ENCODE results near the gene FHOD3.

Gene FHOD3

GRCh38 chr18:36297417-36298125, at the start of gene FHOD3:
FHOD3 (plus strand) TSS chr18:36297713; CDS start chr18:36297836, 123 bp downstream.
- DNase-seq (ENCODE audit: low read depth): no peak

DNA sequence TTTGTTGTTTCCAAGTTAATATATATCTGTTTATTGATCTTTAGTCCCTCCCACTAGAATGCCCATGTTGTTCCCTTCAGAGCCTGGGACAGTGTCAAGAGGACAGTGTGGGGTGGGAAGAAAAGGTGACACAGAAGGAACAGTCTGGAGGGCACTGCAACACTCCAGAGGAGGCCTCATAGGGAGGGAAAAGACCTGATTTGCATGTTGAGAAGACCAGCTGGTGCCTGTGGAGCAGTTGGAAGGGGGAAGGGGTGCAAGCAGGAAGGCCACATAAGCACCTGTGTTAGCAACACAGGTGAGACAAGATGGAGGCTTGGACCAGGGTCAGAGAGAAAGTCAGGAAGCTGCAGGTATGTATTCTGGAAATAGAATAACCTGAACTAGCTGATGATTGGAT, 48.1 kb upstream of the FHOD3 start:
- DNase-seq (ENCODE audit: low read depth): no peak

DNA sequence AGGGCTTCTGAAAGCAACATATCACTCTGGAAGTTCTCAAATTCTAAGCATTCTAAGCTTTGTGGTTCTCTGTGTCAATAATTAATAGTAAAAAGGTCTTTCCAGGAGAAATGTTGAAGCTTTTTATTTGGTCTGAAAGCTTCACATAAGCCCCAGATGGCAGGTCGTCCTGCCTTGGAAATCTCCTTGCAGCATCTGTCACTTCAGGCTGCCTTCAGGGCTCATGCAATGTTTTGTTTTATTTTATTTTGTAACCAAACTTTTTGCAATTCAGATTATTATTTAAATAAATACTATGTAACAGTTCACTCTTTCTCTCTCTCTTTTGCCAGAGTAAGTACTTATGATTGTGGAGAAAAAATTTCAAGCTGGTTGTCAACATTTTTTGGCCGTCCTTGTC, 46.7 kb upstream of the FHOD3 start:
- no peak for DNase-seq (ENCODE audit: low read depth)

DNA sequence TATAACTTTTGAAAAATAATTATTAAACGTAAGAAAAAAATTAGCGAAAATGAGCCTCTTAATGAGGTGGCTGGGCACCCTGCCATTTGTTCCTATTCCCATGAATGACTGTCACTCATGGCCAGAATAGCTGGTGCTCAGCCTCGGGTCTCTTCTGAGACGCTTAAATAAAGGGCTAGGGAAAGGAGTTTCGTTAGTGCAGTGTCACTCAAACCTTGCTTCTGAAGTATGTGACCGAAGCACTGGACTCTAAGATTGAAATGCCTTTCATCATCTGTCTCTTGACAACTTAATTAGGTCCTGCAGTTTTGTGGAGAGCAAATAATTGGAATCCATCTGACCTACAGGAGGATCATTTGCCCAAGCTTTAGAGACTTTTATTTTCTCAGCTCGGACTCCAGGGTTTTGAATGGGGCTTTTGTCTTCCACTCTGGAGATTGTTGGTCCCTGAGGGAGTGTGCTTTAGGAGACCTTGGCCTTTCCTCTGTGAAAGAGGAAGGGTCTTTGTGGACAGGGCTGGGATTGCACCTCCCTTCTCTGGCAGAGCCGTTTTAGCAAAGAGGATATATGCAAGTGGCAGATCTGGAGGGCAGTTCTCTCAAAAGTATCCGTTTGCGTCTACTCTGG, 42.3 kb upstream of the FHOD3 start:
- DNase-seq (ENCODE audit: low read depth): no peak

GRCh38 chr18:36256094-36256493, 41.4 kb upstream of the FHOD3 start:
- DNase-seq (ENCODE audit: low read depth): no peak

- no peak for DNase-seq (ENCODE audit: low read depth)
Measured at GRCh38 chr18:36262971-36263370, 34.5 kb upstream of the FHOD3 start.

- DNase-seq (ENCODE audit: low read depth): no peak
Measured at GRCh38 chr18:36264283-36264682, 33.2 kb upstream of the FHOD3 start.

DNA sequence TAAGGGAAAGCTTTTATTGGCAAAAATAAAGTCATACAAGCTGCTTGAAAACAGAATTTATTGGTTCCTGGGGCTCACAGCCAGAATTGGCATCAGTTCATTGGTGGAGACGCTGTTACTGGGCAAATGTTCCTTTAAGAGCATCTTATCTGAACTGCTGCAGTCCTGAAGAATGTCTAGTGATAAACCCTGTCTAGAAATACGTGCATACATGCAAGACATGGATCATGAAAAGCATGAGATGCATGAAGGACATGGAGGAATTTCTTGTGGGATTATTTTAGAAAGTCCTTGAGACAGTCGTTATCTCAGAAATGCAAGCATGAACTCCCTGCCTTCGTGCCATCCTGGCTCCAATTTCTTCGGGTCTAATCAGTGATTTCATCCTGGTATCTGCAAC, 32.5 kb upstream of the FHOD3 start:
- no peak for DNase-seq (ENCODE audit: low read depth)

GRCh38 chr18:36269157-36269556, 28.4 kb upstream of the FHOD3 start:
- no peak for DNase-seq (ENCODE audit: low read depth)

- DNase-seq (ENCODE audit: low read depth): no peak
Measured at GRCh38 chr18:36271153-36271552, 26.4 kb upstream of the FHOD3 start.

DNA sequence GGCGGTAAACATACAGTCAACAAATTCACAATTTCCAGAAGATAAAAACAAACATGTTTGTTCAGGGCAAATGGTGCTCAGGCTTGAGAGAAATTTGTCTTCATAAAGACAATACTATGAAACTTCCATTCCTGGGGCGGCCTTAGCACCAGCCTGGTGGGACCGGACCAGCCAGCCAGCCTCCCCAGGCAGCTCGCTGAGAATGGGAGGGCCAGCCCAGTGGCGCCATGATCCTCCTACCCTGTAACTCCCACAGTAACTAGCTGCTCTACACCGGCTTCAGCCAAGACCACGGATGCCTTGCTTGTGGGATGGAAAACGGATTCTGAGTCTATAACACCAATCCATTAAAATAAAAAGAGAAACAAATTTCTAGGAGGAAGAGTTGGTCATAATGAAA, 24.2 kb upstream of the FHOD3 start:
- no peak for DNase-seq (ENCODE audit: low read depth)

DNA sequence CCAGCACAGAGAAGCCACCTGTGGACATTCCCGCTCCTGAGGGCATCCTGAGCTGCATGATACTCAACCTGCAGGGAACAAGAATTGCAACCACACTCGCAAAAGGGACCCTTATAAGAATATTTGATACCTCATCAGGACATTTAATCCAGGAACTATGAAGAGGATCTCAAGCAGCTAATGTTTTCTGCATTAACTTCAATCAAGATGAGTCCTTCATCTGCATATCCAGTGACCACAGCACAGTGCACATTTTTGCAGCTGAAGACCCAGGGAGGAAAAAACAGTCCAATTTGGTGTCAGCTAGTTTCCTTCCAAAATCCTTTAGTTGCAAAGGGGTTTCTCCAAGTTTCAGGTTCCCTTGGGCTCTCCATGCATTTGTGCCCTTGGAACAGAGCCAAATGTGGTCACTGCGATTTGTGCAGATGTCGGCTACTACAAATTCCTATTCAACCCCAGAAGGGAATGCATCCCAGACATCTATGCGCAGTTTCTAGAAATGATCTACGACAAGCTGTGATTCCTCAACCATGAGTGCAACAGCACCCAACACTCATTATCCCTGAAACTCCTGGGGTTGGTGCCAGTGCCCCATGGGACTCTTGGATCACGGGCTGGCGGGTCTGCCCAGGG, 23.3 kb upstream of the FHOD3 start:
- no peak for DNase-seq (ENCODE audit: low read depth)

- no peak for DNase-seq (ENCODE audit: low read depth)
Measured at GRCh38 chr18:36275561-36275960, 22.0 kb upstream of the FHOD3 start.

DNA sequence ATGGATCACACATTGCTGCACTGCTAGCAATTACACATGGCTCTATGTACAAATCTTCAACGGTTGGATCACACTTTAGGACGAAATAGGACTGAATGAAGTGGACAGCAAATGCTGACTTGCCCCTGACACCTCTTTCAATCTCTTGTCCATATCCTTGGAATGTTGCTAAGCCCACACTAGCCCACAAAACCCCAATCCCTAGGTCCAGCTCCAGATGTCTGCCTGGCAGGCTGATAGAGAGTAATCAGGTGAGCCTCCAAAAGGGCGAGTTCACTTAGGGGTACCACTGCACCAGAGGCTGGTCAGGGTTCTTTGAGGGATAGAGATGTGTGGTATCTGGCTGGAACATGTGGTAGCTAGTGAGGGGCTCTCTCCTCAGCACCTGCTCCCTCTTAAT, 18.5 kb upstream of the FHOD3 start:
- DNase-seq (ENCODE audit: low read depth): no peak

DNA sequence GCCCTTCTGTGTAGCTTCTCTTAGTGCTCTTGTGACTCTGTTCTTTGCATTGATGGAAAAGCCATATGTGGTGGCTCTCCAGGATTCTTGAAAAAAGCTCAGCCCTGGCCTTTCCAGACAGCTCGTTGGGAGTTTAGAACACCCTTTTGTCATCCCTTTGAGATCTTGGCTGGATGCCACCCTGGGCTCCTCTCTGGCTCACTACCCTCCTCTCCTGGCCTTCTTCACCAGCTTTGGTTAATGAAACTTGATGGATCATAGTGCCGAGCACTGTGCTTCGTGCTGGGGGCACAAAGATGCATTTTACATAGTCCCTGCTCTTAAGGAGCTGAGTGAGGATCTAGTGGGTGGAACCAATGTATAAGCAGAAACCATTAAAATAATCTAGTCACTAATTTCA, 15.6 kb upstream of the FHOD3 start:
- no peak for DNase-seq (ENCODE audit: low read depth)

DNA sequence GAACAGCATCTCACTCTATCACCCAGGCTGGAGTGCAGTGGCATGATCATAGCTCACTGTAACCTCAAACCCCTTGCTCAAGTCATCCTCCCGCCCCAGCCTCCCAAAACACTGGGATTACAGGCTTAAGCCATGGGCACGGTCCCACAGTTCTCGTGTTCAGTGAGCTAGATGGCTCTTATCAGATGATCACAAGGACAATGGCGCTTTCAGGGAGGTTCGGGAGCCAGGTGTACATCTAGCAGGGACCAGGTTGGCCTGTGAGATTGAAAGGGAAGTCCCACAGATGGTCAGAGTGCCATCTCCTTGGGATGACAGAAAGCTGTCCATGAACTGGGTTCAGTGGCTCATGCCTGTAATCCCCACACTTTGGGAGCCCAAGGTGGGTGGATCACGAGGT, 14.1 kb upstream of the FHOD3 start:
- DNase-seq (ENCODE audit: low read depth): no peak

- DNase-seq (ENCODE audit: low read depth): no peak
Measured at GRCh38 chr18:36284268-36284667, 13.2 kb upstream of the FHOD3 start.

DNA sequence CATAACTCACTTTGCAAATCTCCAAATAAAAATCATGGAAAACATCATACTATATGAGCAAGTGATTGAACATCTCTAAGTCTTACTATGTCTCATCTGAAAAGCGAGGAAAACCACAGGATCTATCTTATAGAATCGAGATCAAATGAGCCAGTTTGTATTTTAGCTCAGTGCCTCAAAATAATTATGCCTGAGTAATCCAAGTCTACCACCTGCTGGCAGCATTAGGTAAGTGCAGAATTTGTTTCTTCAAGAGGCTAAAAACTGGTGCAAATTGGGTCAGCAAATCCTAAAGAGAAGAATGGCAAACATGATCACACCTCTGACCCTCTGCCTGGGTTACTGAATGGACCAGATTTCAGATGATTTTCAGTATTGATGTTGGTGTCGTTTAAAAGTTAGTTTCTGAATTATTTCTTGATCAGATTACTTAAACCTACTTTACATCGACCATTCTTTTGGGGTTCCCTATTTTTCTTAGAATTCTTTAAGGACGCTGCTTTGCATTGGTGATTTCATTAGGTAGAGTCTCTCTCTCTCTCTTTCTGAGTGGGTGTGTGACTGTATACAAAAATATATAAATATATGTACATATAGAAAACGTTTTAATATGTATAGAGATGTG, 12.7 kb upstream of the FHOD3 start:
- peak; percentile 12 for DNase-seq (ENCODE audit: low read depth)

- no peak for DNase-seq (ENCODE audit: low read depth)
Measured at GRCh38 chr18:36287653-36288052, 9.9 kb upstream of the FHOD3 start.

- DNase-seq (ENCODE audit: low read depth): no peak
Measured at GRCh38 chr18:36288689-36289088, 8.8 kb upstream of the FHOD3 start.

DNA sequence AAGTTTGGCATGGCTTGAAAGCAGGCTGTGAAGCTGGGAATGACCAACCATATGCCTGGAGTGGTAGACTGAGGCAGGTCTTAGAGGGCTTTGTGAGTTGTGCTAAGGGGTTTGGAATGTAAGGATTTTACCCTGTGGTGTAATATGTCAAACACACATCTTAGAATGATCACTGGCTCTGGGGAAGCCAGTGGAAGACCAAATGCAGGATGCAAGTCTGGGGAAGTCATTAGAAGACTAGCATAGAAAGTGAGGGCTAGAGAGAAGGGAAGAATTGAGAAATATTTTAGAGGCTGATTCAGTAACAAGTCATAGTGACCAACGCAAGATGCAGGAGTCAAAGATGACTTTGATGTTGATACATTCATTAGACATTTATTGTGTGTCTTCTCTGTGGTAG, 3.5 kb upstream of the FHOD3 start:
- no peak for DNase-seq (ENCODE audit: low read depth)

DNA sequence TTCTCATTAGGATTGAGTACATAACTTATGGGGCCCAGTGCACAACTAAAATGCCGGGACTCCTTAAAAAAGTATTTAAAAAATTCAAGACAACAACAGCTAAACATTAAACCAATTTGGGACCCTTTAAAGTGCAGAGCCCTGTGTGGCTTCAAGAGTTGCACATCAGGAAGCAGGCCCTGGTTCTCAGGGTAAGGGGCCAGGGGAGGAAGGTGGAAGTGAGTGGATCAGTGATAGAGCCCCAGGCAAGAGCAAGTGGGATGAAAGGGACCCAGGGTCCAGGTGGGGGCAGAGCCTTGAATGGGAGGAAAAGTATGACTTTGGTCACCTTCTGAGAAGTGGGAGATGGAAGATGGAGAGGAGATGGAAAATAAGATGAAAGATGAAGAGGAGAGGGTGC, 2.3 kb upstream of the FHOD3 start:
- no peak for DNase-seq (ENCODE audit: low read depth)

GRCh38 chr18:36295880-36296301, 1.6 kb upstream of the FHOD3 start:
- DNase-seq (ENCODE audit: low read depth): no peak

Measured in activated T-cell treated with anti-CD3 and anti-CD28 coated beads for 1 hour (primary cell).